Activated T-cell treated with anti-CD3 and anti-CD28 coated beads for 24 hours (primary cell): ENCODE results near the gene STKLD1.
"Not testable (repeated sequence)": the region's sequence is repeated elsewhere in the genome, so short reads cannot be mapped to it uniquely, and the experiment has no call there.

Experiments
- DNase-seq: peaks from one replicate; pipeline ENCODE4 v3.0.0-alpha.2; 2020; ENCODE audit warnings: low read depth

The STKLD1 gene

GRCh38 chr9:133386338-133386737 lies 10.2 kb downstream of the STKLD1 start:
- DNase-seq, result no peak

- DNase-seq, result no peak
These were observed 11.5 kb downstream of the STKLD1 start for GRCh38 chr9:133387680-133388079.

- DNase-seq, result no peak
These were observed 12.9 kb downstream of the STKLD1 start for GRCh38 chr9:133389025-133389557.

GRCh38 chr9:133389562-133389961 lies 13.4 kb downstream of the STKLD1 start:
- no peak for DNase-seq

- DNase-seq, result no peak
These were observed 14.5 kb downstream of the STKLD1 start for GRCh38 chr9:133390713-133391112.

DNA sequence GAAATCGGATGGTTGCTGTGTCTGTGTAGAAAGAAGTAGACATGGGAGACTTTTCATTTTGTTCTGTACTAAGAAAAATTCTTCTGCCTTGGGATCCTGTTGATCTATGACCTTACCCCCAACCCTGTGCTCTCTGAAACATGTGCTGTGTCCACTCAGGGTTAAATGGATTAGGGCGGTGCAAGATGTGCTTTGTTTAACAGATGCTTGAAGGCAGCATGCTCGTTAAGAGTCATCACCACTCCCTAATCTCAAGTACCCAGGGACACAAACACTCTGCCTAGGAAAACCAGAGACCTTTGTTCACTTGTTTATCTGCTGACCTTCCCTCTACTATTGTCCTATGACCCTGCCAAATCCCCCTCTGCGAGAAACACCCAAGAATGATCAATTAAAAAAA lies 15.3 kb downstream of the STKLD1 start:
- not testable (repeated sequence) for DNase-seq

DNA sequence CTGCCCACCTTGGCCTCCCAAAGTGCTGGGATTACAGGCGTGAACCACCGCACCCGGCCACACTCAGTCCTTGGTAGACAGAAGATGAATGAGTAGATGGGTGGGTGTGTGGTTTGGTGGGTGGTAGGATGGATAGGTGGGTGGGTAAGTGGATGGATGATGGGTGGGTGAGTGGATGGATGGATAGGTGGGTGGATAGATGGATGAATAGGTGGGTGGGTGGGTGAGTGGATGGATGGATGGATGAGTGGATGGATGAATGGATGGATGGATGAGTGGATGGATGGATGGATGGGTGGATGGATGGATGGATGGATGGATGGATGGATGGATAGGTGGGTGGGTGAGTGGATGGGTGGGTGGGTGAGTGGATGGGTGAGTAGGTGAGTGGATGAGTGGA lies 16.1 kb downstream of the STKLD1 start:
- DNase-seq, result not testable (repeated sequence)

- DNase-seq, result no peak
These were observed 17.2 kb downstream of the STKLD1 start for GRCh38 chr9:133393399-133393798.

DNA sequence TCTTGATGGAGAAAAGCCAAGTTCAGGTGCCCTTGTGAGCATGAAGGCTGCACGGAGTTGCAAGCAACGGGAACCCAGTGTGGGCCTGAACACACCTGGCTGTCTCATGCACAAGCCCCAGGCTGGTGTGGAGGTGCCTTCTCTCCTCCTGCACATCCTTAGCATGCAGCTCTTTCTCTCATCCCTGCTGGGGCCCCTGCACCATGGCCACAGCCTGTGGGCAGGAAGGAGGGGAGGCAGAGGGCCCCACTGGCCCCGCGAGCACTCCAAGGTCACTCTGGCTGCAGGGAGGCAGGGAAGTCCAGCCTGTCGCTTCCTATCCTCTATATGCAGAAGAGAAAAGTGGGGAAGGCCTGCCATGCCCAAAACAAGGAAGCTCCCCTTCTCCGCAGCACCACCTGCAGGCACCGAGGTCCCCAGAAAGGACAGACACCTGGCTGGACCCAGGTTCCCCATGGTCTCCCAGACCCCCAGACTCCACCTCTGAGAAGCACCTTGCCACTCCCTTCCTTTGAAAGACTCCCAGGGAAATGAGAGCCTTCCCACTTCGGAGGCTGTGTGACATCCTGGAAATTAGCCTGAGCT lies 18.6 kb downstream of the STKLD1 start:
- no peak for DNase-seq

DNA sequence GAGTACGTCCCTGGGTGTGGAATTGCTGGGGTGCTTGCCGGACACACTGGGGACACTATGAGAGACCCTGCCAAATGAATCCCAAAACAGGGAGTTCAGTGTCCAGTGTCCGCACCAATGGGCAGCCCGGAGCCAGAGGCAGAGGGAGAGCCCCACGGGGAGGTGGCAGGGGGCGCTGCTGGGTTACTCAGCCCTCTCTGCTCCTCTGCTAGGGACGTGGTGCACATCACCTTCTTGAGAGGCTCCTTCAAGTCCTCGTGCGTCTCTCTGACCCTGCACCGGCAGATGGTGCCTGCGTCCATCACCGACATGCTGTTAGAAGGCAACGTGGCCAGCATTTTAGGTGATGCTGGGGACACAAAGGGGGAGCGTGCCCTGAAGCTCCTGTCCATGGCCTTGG lies 20.8 kb downstream of the STKLD1 start:
- DNase-seq, result no peak

- no peak for DNase-seq
These were observed 21.2 kb downstream of the STKLD1 start for GRCh38 chr9:133397370-133397769.

DNA sequence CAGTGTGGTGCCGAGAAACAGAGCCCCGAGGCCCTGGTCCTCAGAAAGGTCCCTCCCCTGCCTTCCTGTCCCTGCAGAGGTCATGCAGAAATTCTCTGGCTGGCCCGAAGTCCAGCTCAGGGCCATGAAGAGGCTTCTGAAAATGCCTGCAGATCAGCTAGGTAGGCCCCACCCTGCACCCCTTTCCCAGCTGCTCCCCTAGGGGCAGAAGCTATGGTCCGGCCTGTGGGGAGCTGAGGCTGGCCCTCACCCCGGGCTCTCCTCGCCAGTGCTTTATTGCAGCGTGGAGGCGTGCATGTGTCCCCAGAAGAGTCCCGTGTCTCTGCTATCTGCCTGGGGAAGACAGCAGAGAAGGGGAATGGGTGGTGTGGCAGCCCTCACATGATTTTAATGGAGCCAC lies 21.7 kb downstream of the STKLD1 start:
- no peak for DNase-seq

GRCh38 chr9:133400292-133400691 lies 24.1 kb downstream of the STKLD1 start:
- DNase-seq, result no peak

- no peak for DNase-seq
These were observed 25.4 kb downstream of the STKLD1 start for GRCh38 chr9:133401588-133401987.

- DNase-seq, result no peak
These were observed 26.5 kb downstream of the STKLD1 start for GRCh38 chr9:133402689-133403088.

- peak; percentile 37 for DNase-seq
These were observed 27.7 kb downstream of the STKLD1 start for GRCh38 chr9:133403766-133404453.

DNA sequence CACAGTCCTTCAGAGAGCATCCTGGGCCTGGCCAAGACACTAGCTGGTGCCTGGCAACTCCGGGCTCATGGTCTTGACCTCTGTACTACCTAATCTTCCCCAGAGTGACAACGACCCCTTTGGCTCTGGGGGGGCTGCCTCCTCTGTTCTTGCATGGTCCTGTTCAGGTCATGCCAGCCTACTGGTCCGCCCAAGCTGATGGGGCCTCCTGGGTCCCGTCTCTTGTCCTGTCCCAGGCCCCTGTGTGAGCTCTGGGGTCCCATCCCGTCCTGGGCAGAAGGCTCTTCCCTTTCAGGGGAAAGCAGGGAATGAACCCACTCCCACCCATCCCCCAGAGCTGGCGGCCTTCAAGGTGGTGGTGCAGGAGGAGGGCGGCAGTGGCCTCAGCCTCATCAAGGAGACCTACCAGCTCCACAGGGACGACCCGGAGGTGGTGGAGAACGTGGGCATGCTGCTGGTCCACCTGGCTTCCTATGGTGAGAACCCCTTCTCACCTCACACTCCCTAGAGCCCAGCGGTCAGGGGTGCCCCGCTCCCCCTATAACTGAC lies 28.4 kb downstream of the STKLD1 start:
- DNase-seq, result no peak

GRCh38 chr9:133405508-133406438 lies 29.6 kb downstream of the STKLD1 start:
- DNase-seq, result no peak

DNA sequence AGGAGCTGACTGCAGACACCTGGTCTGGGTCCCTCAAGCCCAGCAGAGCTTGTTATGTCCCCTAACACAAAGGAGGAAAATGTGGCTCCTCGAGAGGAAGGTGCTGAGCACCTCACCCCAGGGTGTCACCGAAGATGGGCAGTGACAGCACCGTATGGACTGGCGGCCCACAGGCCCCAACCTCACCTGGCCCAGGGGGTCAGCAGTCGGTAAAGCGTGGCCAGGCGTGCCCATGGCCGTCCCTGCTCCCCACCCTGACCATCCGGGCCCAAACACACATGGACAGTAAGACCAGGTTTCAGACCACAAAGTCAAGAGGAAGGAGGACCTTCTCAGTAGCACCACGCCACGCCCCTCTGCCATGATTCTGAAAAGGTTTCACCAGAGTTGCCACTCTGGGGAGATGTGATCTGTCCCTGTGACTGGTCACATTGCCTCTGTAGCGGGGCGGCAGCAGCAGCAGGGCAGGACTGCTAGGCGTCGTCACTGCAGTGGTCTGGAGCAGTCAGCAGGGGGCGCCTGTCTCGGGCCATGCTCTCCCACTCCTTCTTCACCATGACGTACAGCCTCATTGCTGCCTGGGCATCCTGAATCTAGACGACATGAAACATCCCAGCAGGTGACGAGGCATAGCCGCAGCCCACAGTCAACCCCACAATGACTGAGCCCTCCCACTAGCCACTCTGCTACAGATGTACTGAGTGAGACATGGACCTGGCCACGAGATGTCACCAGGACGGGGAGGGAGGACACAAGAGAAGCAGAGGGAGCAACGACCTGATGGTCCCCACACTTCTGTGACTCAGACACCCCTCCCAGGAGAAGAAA lies 30.5 kb downstream of the STKLD1 start:
- DNase-seq, result peak; percentile 77

DNA sequence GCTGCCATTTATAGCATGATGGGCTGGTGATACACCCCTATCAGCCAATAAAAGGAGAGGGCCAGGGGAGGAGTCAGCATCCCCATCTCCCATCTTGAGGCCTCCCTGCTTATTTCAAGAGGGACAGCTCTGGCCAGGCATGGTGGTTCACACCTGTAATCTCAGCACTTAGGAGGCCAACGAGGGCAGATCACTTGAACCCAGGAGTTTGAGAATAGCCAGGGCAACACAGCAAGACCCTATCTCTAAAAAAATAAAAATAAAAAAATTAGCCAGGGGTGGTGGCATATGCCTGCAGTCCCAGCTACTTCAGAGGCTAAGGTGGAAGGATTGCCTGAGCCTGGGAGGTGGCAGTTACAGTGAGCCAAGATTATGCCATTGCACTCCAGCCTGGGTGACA lies 31.9 kb downstream of the STKLD1 start:
- DNase-seq, result no peak

DNA sequence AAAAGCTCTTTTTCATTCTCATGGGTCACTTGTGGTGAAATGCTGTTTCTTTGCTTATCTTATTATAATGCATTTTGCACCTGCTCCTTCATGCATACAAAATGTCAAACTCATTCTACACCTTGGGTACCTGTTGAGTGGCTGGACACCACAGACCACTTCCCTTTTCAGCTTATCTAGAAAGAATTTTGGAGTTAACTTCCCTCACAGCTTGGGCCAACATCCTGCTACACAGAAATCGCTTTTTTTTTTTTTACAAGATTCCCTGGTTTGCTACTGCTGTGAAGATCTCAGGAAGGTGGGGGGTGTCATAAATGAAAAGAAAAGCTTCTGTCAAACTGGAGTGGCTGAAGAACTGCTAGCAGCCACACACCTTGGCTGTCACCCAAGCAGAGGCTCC lies 39.0 kb downstream of the STKLD1 start:
- no peak for DNase-seq
